Mononuclear cell (primary cell): Measurements from ENCODE around the gene TNNI2. TPM values are rescaled to one million over a fixed set of nuclear protein-coding genes. Genes with fewer than 3 reads are reported as not detected.

Source experiments
- H3K27me3 ChIP-seq: 2 replicates; pipeline ENCODE4 v1.6.0; 2011; ENCODE audit warnings: low read length, control low read depth; ENCODE audit not compliant: insufficient read depth
- H3K4me1 ChIP-seq: 2 replicates; pipeline ENCODE4 v1.5.1; 2011; ENCODE audit warnings: mild to moderate bottlenecking, low read length, control low read depth; ENCODE audit not compliant: insufficient read depth
- H3K4me3 ChIP-seq: 2 replicates; pipeline ENCODE4 v1.5.1; 2011; ENCODE audit warnings: mild to moderate bottlenecking, low read length, moderate library complexity
- H3K9me3 ChIP-seq: 2 replicates; pipeline ENCODE4 v1.5.1; 2011; ENCODE audit warnings: low read depth, mild to moderate bottlenecking, control low read depth, low read length
- total RNA-seq: library from RNA; depleted of rRNA; stranded (reverse); fragments of >200 nt; gene quantifications from one replicate; pipeline ENCODE4 v1.2.3, GENCODE V29; 2012

Gene TNNI2
- total RNA-seq, 1 donor = 8.6 TPM

DNA sequence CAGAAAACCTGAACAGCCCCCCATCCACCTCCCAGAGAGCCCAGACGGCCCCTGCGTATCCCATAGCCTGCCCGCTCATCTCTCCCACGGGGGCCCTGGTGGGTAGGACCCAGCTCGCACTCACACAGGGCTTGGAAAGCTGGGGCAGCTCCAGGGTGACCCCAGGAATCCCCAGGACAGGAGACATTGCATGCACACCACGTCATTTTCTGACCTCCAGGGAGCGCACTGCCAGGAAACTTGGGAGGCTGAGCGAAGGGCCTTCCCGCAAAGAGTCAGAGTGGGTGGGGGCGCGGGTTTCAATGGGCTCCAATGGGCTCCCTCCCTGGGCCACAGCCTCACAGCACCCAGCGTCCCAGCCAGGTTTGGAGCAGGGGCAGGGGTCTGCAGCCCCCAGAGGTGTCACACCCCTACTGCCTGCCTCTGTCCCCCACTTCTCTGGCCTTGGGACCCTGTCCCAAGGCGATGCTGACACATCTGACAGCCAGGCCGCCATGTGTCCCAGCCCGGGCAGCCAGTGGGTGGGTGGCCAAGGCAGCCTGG lies 12.2 kb upstream of the TNNI2 start:
- no peaks in the 10 kb centered on the region for H3K4me1 ChIP-seq
- H3K4me3 ChIP-seq = no peak overlapping the region
- no peaks in the 10 kb centered on the region for H3K9me3 ChIP-seq
- no peaks in the 10 kb centered on the region for H3K27me3 ChIP-seq

DNA sequence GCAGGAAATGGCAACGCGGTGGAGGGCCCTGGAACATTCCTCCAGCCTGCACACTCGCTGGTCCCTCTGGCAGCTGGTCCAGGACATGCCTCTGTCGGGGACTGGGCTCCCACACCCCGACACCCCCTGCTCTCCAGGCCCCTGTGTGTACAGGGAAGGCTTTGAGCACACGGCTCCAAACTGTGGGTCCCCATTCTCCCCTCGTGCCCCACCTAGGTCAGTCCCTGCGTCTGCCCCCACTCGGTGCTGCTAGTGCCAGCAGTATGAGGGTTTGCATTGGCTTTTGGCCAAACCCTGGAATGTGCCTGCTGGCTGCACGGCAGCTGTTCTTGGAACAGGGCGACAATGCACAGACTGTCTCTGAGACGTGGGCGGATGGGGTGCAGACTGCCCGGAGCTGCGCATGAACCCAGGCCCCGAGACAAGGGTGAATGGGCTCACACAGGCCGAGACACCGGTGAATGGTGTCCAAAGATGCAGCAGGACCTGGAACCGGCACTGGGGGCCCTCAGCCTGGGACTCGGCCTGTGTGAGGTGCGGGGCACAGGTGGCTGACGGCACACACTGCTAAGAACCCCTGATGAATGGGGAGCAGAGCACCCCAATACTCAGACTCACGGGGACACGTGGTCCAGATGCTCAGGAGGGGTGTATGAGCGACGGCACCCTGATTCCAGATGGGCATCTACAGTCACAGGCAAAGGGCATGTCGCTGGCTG lies 11.5 kb upstream of the TNNI2 start:
- Histone ChIP-seq H3K4me3 (no peak overlapping the region), H3K27me3 (no peaks in the 10 kb centered on the region), H3K9me3 (no peaks in the 10 kb centered on the region), H3K4me1 (no peaks in the 10 kb centered on the region)

DNA sequence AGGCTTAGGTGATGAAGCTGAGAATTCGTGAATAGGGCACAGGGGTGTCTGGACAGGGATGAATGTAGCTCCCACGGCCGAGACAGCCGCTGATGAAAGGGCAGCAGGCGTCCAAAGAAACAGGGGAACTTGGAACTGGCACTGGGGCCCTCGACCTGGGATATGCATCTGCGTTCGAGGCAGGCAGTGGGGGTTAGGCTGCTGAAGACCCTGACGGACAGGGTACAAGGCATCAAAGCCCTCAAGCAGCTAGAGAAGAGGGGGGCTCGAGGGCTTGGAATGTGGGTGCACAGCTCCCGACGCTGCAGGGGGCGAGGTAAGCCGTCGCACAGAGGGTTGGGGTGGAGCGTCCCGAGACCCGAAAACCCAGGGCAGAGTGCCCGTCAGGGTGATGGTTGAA lies 10.8 kb upstream of the TNNI2 start:
- no peaks in the 10 kb centered on the region for H3K9me3 ChIP-seq

DNA sequence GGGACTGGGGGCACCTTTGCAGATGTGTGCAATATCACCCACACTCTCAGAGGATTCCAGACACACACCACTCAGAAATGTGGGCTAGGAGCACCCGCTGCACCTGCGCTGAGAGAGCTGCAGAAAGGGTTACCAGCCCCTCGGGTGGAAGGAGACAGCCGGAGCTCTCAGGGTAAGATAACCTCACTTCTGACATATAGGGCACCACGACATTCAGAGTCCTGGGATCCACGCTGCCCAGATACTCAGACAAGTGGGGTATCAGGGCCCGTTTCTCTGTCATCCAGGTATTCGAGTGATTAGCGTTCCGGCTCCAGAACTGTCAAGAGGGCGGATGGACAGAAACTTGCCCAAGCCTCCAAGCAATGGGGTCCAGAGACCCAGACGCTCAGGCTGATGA lies 10.2 kb upstream of the TNNI2 start:
- Histone ChIP-seq H3K4me3 (no peak overlapping the region), H3K4me1 (no peaks in the 10 kb centered on the region), H3K9me3 (no peaks in the 10 kb centered on the region), H3K27me3 (no peaks in the 10 kb centered on the region)

More for the DNA sequence above, 10.8 kb upstream of the TNNI2 start:
- Histone ChIP-seq H3K4me3 (no peak overlapping the region), H3K27me3 (no peaks in the 10 kb centered on the region), H3K4me1 (no peaks in the 10 kb centered on the region)

DNA sequence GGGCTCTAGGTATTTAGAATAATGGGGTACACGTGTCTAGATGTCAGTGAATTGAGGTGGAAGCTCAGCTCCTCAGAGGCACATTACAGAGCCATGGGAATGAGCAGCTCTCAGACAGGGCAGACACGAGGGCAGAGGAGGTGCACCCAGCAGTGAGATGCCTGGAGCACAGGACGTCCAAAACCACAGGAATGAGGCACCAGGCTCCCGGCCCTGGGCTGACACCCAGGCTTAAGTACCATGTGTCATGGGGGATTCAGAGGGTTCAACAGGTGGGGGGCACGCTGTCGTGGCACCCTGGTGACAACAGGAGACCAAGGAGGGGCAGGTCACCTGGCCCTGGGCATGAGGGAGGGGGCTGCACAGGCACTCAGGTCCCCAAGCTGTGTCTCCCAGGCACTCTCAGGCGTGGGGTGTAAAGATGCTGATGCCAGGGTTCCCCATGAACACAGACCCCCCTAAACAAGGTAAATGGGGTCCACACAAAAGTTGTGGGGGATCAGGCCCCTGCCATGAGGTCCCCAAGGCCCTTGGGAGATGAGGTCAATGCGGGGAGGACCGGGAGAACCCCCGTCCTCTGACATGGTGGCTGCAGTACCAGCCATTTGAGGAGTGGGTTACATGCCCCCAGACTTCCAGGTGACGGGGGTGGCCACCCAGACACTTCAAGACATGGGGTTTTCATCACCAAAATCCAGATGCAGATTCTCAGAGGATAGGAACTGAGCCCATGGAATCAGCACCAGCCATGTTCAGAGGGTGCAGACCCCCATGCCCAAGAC lies 9.6 kb upstream of the TNNI2 start:
- H3K9me3 ChIP-seq = no peaks in the 10 kb centered on the region
- no peak overlapping the region for H3K4me3 ChIP-seq
- no peaks in the 10 kb centered on the region for H3K27me3 ChIP-seq
- H3K4me1 ChIP-seq = no peaks in the 10 kb centered on the region

DNA sequence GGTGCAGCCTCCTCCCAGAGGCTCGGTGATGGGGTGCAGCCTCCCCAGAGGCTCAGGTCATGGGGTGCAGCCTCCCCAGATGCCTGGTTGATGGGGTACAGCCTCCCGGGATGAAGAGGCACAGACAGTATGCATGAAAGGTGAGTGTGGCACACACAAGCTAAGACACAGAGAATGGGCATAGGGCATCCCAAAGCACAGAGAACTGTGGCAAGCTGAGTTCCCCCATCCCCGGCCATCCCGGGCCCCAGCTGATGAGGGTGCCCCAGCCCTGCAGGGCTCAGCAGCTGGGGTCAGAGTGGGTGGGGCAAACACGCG lies 8.8 kb upstream of the TNNI2 start:
- no peaks in the 10 kb centered on the region for H3K27me3 ChIP-seq
- H3K9me3 ChIP-seq = no peaks in the 10 kb centered on the region
- no peaks in the 10 kb centered on the region for H3K4me1 ChIP-seq
- no peak overlapping the region for H3K4me3 ChIP-seq

DNA sequence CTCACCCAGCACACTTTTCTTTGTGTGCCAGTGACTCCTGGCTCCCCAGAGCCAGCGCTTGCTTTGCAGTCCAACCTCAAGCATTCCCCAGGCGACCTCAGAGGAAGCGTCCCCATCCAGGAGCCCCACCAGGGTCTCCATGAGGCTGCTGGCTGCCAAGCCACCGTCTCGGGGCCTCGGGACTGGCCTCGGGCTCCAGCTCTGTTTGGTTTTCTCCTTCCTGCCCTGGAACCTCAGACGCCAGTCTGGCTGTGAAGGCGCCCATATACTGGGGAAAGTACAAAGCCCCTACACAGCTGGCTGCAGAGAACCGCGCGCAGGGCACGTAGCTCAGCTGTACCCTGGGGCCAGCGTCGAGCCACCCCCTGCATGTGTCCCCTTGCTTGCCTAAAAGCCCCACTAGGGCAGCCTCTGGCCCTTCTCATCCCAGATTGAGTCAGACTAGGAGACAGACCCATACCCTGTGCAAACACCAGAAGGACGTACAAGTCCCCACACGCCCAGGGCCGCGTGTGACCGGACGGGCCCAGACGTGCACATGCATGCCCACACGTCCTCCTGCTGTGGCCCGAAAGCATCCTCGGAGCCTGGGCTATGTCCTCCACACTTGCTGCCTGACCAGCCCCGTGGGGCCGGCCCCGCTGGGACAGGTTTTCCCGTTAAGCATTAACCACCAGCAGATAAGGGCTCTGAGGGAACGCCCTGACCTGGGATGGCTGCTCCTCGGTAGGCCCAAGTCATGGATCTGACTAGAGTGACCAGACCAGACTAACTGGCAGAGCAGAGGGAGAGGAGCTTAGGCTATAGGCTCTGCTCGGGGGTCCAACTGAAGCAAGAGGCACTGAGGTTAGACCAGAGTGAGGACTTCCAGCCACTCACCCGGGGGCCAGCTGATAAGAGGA lies 8.2 kb upstream of the TNNI2 start:
- Histone ChIP-seq H3K4me1 (no peaks in the 10 kb centered on the region), H3K9me3 (no peaks in the 10 kb centered on the region), H3K4me3 (no peak overlapping the region), H3K27me3 (no peaks in the 10 kb centered on the region)

DNA sequence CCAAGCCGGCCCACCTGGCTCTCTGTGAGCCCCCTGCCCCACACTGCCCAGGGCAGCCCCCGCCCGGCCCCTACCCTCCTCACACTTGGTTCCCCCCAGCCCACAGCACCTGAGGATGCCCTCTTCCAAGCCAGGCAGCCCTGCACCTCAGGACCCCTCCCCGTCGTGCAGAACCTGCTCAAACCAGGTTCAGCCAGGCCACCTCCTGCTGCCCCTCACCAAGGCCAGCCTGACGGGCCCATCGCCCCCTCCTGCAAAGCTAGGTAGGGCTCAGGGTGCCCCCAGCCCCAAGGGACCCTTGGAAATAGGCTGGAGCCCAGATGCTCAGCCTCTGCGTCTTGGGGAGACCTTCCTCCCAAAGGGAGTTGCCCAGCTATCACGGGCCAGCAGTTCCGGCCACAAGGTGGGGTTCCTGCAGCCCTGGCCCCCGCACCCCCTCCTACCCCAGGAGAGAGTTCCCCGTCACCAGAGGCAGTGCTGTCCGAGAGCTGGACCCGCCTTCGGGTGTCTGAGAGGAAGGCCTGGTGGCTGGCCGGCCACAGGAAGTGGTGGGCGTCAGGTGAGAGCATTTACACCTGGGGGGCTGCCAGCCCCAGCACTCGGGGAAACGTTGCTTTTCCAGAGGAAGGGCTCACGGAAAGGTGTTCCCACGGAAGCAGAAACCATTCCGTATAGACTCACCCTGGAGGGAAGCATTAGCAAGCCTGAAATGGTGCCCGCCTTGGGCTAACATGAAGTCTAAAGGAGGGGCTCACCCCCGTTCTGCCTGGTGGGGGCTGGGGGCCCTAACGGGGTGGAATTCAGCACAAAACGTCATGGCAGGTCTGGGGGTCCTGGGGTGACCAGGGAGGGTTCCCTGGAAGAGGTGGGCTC lies 7.2 kb upstream of the TNNI2 start:
- Histone ChIP-seq H3K4me3 (no peak overlapping the region), H3K9me3 (no peaks in the 10 kb centered on the region), H3K4me1 (no peaks in the 10 kb centered on the region), H3K27me3 (no peaks in the 10 kb centered on the region)

- H3K27me3 ChIP-seq = no peaks in the 10 kb centered on the region
- H3K4me1 ChIP-seq = peaks cover 2% of the 10 kb centered on the region
- H3K4me3 ChIP-seq = no peak overlapping the region
- no peaks in the 10 kb centered on the region for H3K9me3 ChIP-seq
These were observed 6.4 kb upstream of the TNNI2 start for GRCh38 chr11:1832211-1832919.

- H3K27me3 ChIP-seq = no peaks in the 10 kb centered on the region
- no peak overlapping the region for H3K4me3 ChIP-seq
- H3K9me3 ChIP-seq = no peaks in the 10 kb centered on the region
These were observed 5.9 kb upstream of the TNNI2 start for GRCh38 chr11:1832920-1833295.

DNA sequence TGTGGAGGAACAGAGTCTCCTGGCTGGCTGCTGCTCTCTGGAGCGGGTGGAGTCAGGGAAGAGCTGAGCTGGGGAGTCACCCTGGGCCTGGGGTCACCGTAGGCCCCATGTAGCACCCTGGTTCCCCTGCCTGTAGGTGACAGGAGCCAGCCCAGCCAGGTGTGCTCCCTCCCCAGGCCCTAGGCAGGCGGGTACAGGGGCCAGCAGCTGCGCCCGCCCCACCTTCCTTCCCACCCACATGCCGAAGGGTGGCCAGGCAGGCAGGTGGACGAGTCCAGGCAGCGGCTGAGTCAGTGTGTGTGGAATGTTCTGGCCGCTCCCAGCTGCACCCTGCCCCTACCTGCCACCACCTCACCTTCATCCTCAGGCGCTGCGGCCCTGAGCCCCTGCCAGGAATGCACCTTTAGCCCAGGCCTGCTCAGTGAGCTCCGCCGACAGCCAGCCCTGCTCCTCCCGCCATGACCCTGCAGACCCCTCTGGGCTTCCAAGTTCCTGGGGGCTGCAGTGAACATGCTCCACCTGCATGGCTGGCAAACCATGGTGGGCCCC lies 4.6 kb upstream of the TNNI2 start:
- Histone ChIP-seq H3K27me3 (no peaks in the 10 kb centered on the region), H3K9me3 (no peaks in the 10 kb centered on the region), H3K4me1 (peaks cover 20% of the 10 kb centered on the region), H3K4me3 (no peak overlapping the region)

More at GRCh38 chr11:1832920-1833295, 5.9 kb upstream of the TNNI2 start:
- peaks cover 8% of the 10 kb centered on the region for H3K4me1 ChIP-seq

DNA sequence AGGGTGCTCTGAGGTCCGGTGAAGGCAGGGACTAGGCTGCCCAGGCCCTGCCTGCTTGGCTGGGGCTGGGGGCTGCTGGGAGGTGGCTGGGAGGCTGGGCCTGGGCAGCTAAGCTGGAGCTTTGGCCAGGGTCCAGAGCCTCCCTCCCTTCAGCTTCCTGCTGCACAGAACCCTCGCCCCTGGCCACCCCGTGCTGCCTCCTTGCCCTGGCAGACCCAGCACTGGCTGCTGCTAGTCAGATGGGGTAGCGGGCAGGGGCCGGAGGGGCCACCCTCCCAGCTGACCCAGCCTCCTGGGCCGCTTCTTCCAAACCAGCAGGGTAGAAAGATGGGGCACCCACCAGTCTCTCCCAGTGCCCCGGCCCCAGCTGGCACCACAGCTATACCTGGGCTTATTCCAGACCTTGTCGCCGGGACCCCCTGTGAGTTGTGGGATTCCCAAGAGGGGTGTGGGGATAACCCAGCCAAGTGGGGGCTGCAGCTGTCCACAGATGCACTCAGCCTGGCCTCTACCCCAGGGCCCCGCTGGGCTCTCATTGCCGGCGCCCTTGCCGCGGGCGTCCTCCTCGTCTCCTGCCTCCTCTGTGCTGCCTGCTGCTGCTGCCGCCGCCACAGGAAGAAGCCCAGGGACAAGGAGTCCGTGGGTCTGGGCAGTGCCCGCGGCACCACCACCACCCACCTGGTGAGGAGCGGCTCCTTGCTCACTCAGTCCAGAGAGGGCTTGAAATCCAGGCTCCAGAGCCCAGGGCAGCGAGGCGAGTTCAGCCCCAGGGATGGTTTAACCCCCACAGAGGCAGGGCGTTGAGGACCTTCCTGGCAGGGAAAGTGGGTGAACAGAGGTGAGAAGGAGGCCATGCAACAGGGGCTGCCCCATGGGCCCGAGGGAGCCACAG lies 3.8 kb upstream of the TNNI2 start, which contains the start of gene SYT8:
SYT8 (plus strand) TSS at position 212 of the 892 bp plus-strand sequence; CDS start at position 328, 116 bp downstream.
- H3K4me3 ChIP-seq = no peak within 1 kb of the TSS
- no peaks in the 10 kb centered on the region for H3K27me3 ChIP-seq
- peaks cover 29% of the 10 kb centered on the region for H3K4me1 ChIP-seq
- no peaks in the 10 kb centered on the region for H3K9me3 ChIP-seq

GRCh38 chr11:1835671-1836010 lies 3.1 kb upstream of the TNNI2 start:
- H3K4me1 ChIP-seq = peaks cover 35% of the 10 kb centered on the region
- H3K9me3 ChIP-seq = no peaks in the 10 kb centered on the region
- no peak overlapping the region for H3K4me3 ChIP-seq
- no peaks in the 10 kb centered on the region for H3K27me3 ChIP-seq
